Esophagus mucosa (tissue), 1 donor: ENCODE results near the gene LSP1. TPM values are rescaled to one million over a fixed set of nuclear protein-coding genes. Genes with fewer than 3 reads are reported as not detected.
A peak's percentile ranks its signal among the peaks of the same experiment; 100 is the strongest.

ENCODE experiments used
- ATAC-seq: fragments of 200-7000 bp; cut with Tn5 transposase; one replicate; pipeline ENCODE4 v1.9.1; 2020
- total RNA-seq: library from RNA; stranded (reverse); gene quantifications from one replicate; pipeline ENCODE4 v1.2.4, GENCODE V29; 2023
- donor health status: DM: yes; HTN: yes; CAD: no.

LSP1 gene
- total RNA-seq, 1 donor from 2014 or later = 18.8 TPM

- ATAC-seq = peak; percentile 26
Measured at GRCh38 chr11:1917523-1918435, 64.9 kb downstream of the LSP1 start.

- ATAC-seq = peak; percentile 7
Measured at GRCh38 chr11:1918436-1919315, 65.8 kb downstream of the LSP1 start.

GRCh38 chr11:1919391-1920127 lies 66.7 kb downstream of the LSP1 start, which contains the start of gene TNNT3:
TSS of gene TNNT3 (plus strand) at chr11:1919703. CDS start at chr11:1922875, 3,172 bp downstream.
- ATAC-seq = no peak

- no peak for ATAC-seq
Measured at GRCh38 chr11:1920128-1920908, 67.4 kb downstream of the LSP1 start.

- peak; percentile 16 for ATAC-seq
Measured at GRCh38 chr11:1920909-1921573, 68.2 kb downstream of the LSP1 start.

- ATAC-seq = no peak
Measured at GRCh38 chr11:1921574-1922141, 68.8 kb downstream of the LSP1 start.

- no peak for ATAC-seq
Measured at GRCh38 chr11:1922481-1923081, 69.7 kb downstream of the LSP1 start.

- no peak for ATAC-seq
Measured at GRCh38 chr11:1923201-1923956, 70.5 kb downstream of the LSP1 start.

- ATAC-seq = peak; percentile 41
Measured at GRCh38 chr11:1924181-1924580, 71.3 kb downstream of the LSP1 start.

GRCh38 chr11:1924646-1925372 lies 71.9 kb downstream of the LSP1 start:
- no peak for ATAC-seq

GRCh38 chr11:1925373-1926155 lies 72.7 kb downstream of the LSP1 start:
- no peak for ATAC-seq

- no peak for ATAC-seq
Measured at GRCh38 chr11:1926156-1927025, 73.5 kb downstream of the LSP1 start.

GRCh38 chr11:1927026-1927847 lies 74.4 kb downstream of the LSP1 start:
- ATAC-seq = no peak

GRCh38 chr11:1927848-1928469 lies 75.1 kb downstream of the LSP1 start:
- ATAC-seq = no peak

- ATAC-seq = no peak
Measured at GRCh38 chr11:1928470-1928890, 75.6 kb downstream of the LSP1 start.
